GM21390 (cell line): ENCODE data around the gene ACAP1.
"Not testable (repeated sequence)": the region's sequence is repeated elsewhere in the genome, so short reads cannot be mapped to it uniquely, and the experiment has no call there.

Experiments
- ATAC-seq: cut with Tn5 transposase; IDR thresholded peaks from one replicate; pipeline ENCODE4 v1.9.1; 2021; ENCODE audit not compliant: unreplicated experiment

The ACAP1 gene

DNA sequence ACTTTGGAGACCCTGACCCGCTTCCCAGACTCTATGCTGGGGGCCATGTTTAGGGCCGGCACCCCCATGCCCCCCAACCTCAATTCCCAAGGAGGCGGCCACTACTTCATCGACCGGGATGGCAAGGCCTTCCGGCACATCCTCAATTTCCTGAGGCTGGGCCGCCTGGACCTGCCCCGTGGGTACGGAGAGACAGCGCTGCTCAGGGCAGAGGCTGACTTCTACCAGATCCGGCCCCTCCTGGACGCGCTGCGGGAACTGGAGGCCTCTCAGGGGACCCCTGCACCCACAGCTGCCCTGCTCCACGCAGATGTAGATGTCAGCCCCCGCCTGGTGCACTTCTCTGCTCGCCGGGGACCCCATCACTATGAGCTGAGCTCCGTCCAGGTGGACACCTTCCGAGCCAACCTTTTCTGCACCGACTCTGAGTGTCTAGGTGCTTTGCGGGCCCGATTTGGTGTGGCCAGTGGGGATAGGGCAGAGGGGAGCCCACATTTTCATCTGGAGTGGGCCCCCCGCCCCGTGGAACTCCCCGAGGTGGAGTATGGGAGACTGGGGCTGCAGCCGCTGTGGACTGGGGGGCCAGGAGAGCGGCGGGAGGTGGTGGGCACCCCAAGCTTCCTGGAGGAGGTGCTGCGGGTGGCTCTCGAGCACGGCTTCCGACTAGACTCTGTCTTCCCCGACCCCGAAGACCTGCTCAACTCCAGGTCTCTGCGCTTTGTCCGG is 16.7 kb downstream of the ACAP1 start:
- ATAC-seq: no peak

- ATAC-seq: no peak
These were observed 18.0 kb downstream of the ACAP1 start for GRCh38 chr17:7354262-7354843.

DNA sequence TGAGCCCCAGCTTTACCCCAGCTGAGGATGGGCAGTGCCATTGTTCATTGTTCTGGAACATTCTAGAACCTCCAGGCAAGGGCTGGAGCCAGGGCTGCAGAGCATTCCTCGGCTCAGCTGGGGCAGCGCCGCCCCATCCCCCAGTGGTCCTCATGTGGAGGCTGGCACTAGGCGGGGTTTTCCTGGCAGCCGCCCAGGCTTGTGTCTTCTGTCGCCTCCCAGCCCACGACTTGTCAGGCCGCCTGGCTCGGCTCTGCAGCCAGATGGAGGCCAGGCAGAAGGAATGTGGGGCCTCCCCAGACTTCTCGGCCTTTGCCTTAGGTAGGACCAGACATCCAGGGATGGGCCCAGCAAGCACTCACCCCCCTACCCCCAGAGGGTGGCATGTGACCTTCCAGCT is 18.7 kb downstream of the ACAP1 start, which contains the start of gene TMEM95:
Gene TMEM95 (plus strand): TSS at position 104 of the 400 bp plus-strand sequence. CDS start 49 bp downstream, at position 153.
- ATAC-seq: no peak

DNA sequence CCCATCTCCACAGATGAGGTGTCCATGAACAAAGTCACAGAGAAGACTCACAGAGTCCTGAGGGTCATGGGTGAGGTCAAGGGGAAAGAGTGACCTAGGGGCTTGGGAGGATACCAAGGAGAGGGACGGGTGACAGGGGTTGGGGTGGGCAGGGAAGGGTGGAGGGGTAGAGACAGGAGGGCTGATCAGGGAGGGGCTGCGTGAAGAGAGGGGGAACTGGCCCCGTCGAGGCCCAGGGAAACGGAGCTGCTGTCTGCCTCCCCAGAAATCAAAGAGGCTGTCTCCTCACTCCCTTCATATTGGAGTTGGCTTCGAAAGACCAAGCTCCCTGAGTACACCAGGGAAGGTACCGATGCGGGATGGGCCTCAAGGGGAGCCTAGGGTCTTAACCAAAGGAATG is 19.2 kb downstream of the ACAP1 start:
- ATAC-seq: no peak

GRCh38 chr17:7356072-7356549 is 19.8 kb downstream of the ACAP1 start:
- ATAC-seq: no peak

DNA sequence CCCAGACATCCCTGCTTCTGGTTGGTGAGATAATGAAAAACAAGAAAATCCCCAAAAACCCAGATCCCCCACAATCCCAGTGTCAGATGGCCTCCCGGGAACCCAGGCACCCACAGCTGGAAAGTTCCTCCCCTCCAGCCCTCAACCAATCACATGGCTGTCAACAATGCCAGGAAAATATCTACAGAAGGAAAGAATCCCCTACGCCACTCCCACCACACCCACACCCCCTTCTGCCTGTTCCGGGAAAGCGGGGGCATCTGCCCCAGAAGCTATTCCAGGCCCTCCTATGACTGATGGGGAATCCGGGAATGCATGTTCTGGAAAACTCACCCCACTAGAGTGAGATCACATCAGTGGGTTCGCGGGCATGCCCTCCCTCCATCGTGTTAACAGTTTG is 20.4 kb downstream of the ACAP1 start:
- no peak for ATAC-seq

DNA sequence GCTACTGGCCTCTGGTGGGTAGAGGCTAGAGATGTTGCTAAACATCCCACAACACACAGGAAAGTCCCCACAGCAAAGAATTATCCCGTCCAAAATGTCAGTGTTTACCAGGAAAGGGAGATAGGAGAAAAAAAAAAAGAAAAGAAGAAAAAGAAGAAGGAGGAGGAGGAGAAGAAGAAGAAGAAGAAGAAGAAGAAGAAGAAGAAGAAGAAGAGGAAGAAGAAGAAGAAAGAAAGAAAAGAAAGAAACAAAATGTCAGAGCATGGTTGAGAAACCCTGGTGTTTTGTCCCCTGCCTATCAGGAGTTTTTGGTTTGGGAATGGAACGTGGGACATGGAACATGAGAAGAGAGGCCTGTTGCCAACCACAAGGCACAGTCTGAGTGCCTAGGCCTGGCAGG is 21.1 kb downstream of the ACAP1 start:
- no peak for ATAC-seq

DNA sequence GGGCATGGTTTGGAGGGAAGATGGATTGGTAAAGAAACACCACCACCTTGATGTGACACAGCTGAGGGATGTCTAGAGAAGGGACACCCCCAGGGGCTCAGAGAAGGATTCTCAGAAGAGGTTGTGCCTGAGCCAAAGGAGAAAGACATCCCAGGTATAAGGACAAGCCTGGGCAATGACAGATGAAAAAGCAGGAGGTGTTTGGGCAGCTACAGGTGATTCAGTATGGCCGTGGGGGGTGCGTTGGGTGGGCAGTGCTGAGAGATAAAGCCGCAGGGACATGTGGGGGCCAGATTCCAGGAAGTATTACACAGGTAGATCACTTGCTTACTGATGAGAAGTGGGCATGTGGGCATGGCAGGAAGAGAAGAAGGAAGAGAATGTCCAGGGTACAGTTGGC is 25.6 kb downstream of the ACAP1 start:
- ATAC-seq: no peak

- no peak for ATAC-seq
These were observed 27.0 kb downstream of the ACAP1 start for GRCh38 chr17:7363311-7363710.

DNA sequence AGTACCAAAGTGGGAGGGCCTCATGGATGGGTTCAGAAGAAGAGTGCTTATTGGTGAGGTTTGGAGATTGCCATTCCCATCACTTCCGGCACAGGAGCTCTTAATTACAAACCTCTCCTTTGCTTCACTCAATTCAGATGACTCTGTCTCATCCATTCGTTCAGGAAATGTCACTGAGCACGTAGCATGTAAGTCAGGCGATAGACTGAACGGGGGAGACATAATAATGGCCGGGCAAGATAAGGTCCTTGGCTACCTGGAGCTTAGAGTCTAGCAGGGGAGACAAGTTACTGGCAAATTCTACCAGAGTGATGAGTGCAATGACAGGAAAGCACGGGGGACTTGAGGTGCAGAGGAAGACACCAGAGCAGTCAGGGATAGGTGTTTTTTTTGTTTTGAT is 29.6 kb downstream of the ACAP1 start:
- ATAC-seq: not testable (repeated sequence)

- ATAC-seq: no peak
These were observed 30.8 kb downstream of the ACAP1 start for GRCh38 chr17:7367083-7367482.

- ATAC-seq: no peak
These were observed 31.7 kb downstream of the ACAP1 start for GRCh38 chr17:7367918-7368598.

- ATAC-seq: not testable (repeated sequence)
These were observed 32.3 kb downstream of the ACAP1 start for GRCh38 chr17:7368599-7368994.

GRCh38 chr17:7369825-7370224 is 33.5 kb downstream of the ACAP1 start:
- ATAC-seq: no peak

DNA sequence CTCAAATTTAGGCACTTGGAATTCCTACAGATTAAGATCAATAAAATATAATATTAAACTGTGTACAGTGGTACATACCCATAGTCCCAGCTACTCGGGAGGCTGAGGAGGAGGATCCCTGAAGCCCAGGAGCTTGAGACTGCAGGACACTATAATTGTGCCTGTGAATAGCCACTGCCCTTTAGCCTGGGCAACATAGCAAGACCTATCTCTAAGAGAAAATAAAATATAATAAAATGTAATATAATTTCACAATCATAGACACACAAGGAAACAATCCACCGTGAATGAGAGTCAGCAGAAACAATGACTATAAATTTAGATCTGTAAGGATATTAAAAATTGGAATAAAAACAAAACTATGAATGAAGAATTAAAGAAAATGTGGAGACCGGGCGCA is 34.5 kb downstream of the ACAP1 start:
- no peak for ATAC-seq

DNA sequence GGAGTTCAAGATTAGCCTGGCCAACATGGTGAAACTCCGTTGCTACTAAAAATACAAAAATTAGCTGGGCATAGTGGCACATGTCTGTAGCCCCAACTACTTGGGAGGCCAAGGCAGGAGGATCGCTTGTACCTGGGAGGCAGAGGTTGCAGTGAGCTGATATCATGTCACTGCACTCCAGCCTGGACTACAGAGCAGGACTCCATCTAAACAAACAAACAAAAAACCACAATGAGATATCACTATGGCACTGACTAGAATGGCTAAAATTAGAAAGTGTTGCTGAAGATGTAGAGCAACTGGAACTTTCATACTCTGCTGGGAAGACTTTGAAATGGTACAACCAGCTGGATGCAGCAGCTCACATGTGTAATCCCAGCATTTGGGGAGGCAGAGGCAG is 38.0 kb downstream of the ACAP1 start:
- ATAC-seq: no peak

DNA sequence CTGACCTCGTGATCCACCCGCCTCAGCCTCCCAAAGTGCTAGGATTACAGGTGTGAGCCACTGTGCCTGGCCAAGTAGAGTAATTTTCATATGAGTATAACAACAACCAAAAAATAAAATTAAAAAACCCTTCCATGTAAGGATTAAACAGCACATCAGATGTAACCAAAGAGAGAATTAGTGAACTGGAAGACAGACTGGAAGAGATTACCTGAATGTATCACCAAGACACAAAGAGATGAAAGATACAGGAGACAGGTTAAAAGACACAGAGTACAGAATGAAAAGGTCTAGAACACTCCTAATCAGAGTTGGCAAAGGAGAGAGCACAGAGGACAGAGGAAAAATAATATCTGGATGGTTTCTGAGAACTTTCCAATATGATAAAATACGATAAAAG is 42.8 kb downstream of the ACAP1 start:
- ATAC-seq: no peak

- no peak for ATAC-seq
These were observed 44.0 kb downstream of the ACAP1 start for GRCh38 chr17:7380321-7380720.

DNA sequence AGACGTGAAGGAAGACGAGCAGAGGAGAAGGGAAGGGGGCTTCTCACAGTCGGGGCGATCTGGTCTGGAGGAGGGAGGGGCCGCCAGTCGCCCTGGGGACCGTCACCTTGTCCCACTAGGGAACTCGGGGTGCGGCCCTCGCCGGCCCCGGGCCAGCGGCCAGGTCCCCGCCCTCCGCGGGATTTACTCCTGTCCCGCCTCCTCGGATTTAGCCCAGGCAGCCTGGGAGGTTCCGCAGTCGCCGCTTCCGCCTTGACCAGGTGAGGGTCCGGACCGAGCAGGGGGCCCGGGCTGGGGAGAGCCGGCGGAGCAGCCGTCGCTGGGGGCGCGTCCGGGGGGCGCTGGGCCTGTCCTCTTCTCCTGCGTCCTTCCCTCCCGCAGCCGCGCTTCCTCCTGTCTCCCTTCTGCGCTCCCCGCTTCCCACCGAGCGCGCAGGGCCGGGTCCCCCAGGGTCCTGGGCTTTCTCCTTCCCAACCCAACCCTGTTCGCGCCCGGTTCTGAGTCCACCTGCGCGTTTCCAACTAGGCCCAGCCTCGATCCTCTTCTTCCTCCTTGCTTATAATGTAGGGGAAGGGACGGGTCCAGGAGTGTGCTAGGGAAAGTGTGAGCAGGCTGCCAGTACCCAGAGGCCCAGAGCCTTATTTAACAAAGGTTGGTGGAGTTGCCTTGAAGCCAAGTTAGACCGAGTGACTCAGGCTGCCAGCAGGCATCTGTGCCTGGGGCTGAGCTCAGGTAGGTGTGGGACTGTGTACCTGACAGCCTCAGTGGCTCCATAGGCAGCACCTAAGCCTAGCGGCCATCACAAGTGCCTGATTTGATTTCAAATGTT is 44.7 kb downstream of the ACAP1 start, which contains the start of gene TNK1:
Gene TNK1 (plus strand): TSS at position 235 of the 829 bp plus-strand sequence. CDS start 1,838 bp downstream, outside the sequence.
- no peak for ATAC-seq

- no peak for ATAC-seq
These were observed 46.6 kb downstream of the ACAP1 start for GRCh38 chr17:7382901-7383300.

GRCh38 chr17:7383371-7383741 is 47.0 kb downstream of the ACAP1 start:
- no peak for ATAC-seq
